ENCODE data around the gene MGLL.

MGLL gene

GRCh38 chr3:127729556-127730056 is 92.7 kb downstream of the MGLL start:
- H3K4me3 ChIP-seq (ENCODE audit: low read depth, low read length): no peak overlapping the region

- H3K4me3 ChIP-seq (ENCODE audit: low read depth, low read length): no peak overlapping the region
Measured at GRCh38 chr3:127728417-127729015, 93.8 kb downstream of the MGLL start.

GRCh38 chr3:127726894-127727293 is 95.4 kb downstream of the MGLL start:
- H3K4me3 ChIP-seq (ENCODE audit: low read depth, low read length): no peak overlapping the region

GRCh38 chr3:127723011-127723567 is 99.2 kb downstream of the MGLL start:
- no peak overlapping the region for H3K4me3 ChIP-seq (ENCODE audit: low read depth, low read length)

- H3K4me3 ChIP-seq (ENCODE audit: low read depth, low read length): no peak overlapping the region
Measured at GRCh38 chr3:127722091-127722784, 100.1 kb downstream of the MGLL start.

GRCh38 chr3:127720985-127721935 is 101.1 kb downstream of the MGLL start:
- H3K4me3 ChIP-seq (ENCODE audit: low read depth, low read length): no peak overlapping the region

GRCh38 chr3:127720161-127720823 is 102.0 kb downstream of the MGLL start:
- no peak overlapping the region for H3K4me3 ChIP-seq (ENCODE audit: low read depth, low read length)

GRCh38 chr3:127719369-127719768 is 102.9 kb downstream of the MGLL start:
- H3K4me3 ChIP-seq (ENCODE audit: low read depth, low read length): no peak overlapping the region

- H3K4me3 ChIP-seq (ENCODE audit: low read depth, low read length): no peak overlapping the region
Measured at GRCh38 chr3:127718916-127719290, 103.4 kb downstream of the MGLL start.

GRCh38 chr3:127718245-127718915 is 103.9 kb downstream of the MGLL start:
- H3K4me3 ChIP-seq (ENCODE audit: low read depth, low read length): no peak overlapping the region

GRCh38 chr3:127717357-127718244 is 104.7 kb downstream of the MGLL start:
- no peak overlapping the region for H3K4me3 ChIP-seq (ENCODE audit: low read depth, low read length)

- no peak overlapping the region for H3K4me3 ChIP-seq (ENCODE audit: low read depth, low read length)
Measured at GRCh38 chr3:127716384-127716783, 105.9 kb downstream of the MGLL start.

GRCh38 chr3:127715532-127715931 is 106.8 kb downstream of the MGLL start:
- no peak overlapping the region for H3K4me3 ChIP-seq (ENCODE audit: low read depth, low read length)

- no peak overlapping the region for H3K4me3 ChIP-seq (ENCODE audit: low read depth, low read length)
Measured at GRCh38 chr3:127714866-127715265, 107.4 kb downstream of the MGLL start.

GRCh38 chr3:127714125-127714571 is 108.2 kb downstream of the MGLL start:
- no peak overlapping the region for H3K4me3 ChIP-seq (ENCODE audit: low read depth, low read length)

- H3K4me3 ChIP-seq (ENCODE audit: low read depth, low read length): no peak overlapping the region
Measured at GRCh38 chr3:127712881-127713771, 109.2 kb downstream of the MGLL start.

- H3K4me3 ChIP-seq (ENCODE audit: low read depth, low read length): no peak overlapping the region
Measured at GRCh38 chr3:127712461-127712860, 109.9 kb downstream of the MGLL start.

- H3K4me3 ChIP-seq (ENCODE audit: low read depth, low read length): no peak overlapping the region
Measured at GRCh38 chr3:127711896-127712295, 110.4 kb downstream of the MGLL start.

Data from iPS-11a (cell line).